ENCODE results near the gene GUSB.

The GUSB gene

GRCh38 chr7:65931685-65932084 is 50.3 kb downstream of the GUSB start:
- no peak for DNase-seq (ENCODE audit: low read depth in 2 of 2, low spot score in 1 of 2)

- DNase-seq (ENCODE audit: low read depth in 2 of 2, low spot score in 1 of 2): no peak
Measured at GRCh38 chr7:65927489-65928448, 54.2 kb downstream of the GUSB start.

- no peak for DNase-seq (ENCODE audit: low read depth in 2 of 2, low spot score in 1 of 2)
Measured at GRCh38 chr7:65926588-65926987, 55.4 kb downstream of the GUSB start.

- no peak for DNase-seq (ENCODE audit: low read depth in 2 of 2, low spot score in 1 of 2)
Measured at GRCh38 chr7:65925040-65925439, 57.0 kb downstream of the GUSB start.

GRCh38 chr7:65924193-65924592 is 57.8 kb downstream of the GUSB start:
- DNase-seq (ENCODE audit: low read depth in 2 of 2, low spot score in 1 of 2): no peak

- no peak for DNase-seq (ENCODE audit: low read depth in 2 of 2, low spot score in 1 of 2)
Measured at GRCh38 chr7:65923316-65923715, 58.7 kb downstream of the GUSB start.

- no peak for DNase-seq (ENCODE audit: low read depth in 2 of 2, low spot score in 1 of 2)
Measured at GRCh38 chr7:65915921-65916657, 65.9 kb downstream of the GUSB start.

GRCh38 chr7:65912237-65912636 is 69.8 kb downstream of the GUSB start:
- no peak for DNase-seq (ENCODE audit: low read depth in 2 of 2, low spot score in 1 of 2)

Data from stimulated activated CD8-positive, alpha-beta memory T cell treated with anti-CD3 and anti-CD28 coated beads, Interleukin-4, amount 100 ng/mL, for 1 hour (primary cell).